MM.1S (cell line): ENCODE results near the gene CTSZ.
A peak's percentile ranks its signal among the peaks of the same experiment; 100 is the strongest.

Source experiments
- DNase-seq: peaks from one replicate; pipeline ENCODE4 v3.0.0-alpha.2; 2015
- H2AFZ ChIP-seq: fragments of 300-600 bp; sonication (generic); 2 replicates; pipeline ENCODE4 v1.6.0; 2016; ENCODE audit warnings: antibody characterized with exemption, low read length
- H3F3A ChIP-seq: fragments of 300-600 bp; sonication (generic); 2 replicates; pipeline ENCODE4 v1.6.1; 2016; ENCODE audit warnings: mild to moderate bottlenecking, antibody characterized with exemption, low read length, moderate library complexity, mixed read lengths; ENCODE audit not compliant: insufficient read depth
- H3K27ac ChIP-seq: fragments of 300-600 bp; sonication (generic); 2 replicates; pipeline ENCODE4 v1.5.1; 2016; ENCODE audit warnings: mild to moderate bottlenecking, low read length
- H3K27me3 ChIP-seq: fragments of 300-600 bp; sonication (generic); replicated peaks from 2 replicates; pipeline ENCODE4 v1.6.0; 2016; ENCODE audit warnings: low read length; ENCODE audit not compliant: insufficient read depth
- H3K36me3 ChIP-seq: fragments of 300-600 bp; sonication (generic); replicated peaks from 2 replicates; pipeline ENCODE4 v1.6.1; 2016; ENCODE audit warnings: mild to moderate bottlenecking, low read length, mixed read lengths; ENCODE audit not compliant: insufficient read depth
- H3K4me1 ChIP-seq: fragments of 300-600 bp; sonication (generic); 2 replicates; pipeline ENCODE4 v1.6.1; 2016; ENCODE audit warnings: low read length, mixed read lengths
- H3K4me2 ChIP-seq: fragments of 300-600 bp; sonication (generic); 2 replicates; pipeline ENCODE4 v1.6.0; 2016; ENCODE audit warnings: low read depth, low read length
- H3K4me3 ChIP-seq: fragments of 300-600 bp; sonication (generic); 2 replicates; pipeline ENCODE4 v1.5.1; 2016; ENCODE audit warnings: low read length, mixed read lengths
- H3K79me2 ChIP-seq: fragments of 300-600 bp; sonication (generic); 2 replicates; pipeline ENCODE4 v1.6.1; 2016; ENCODE audit warnings: mixed run types, low read length, mixed read lengths
- H3K9ac ChIP-seq: fragments of 300-600 bp; sonication (generic); 2 replicates; pipeline ENCODE4 v1.6.1; 2016; ENCODE audit warnings: low read length, mixed read lengths
- H3K9me2 ChIP-seq: fragments of 300-600 bp; sonication (generic); replicated peaks from 2 replicates; pipeline ENCODE4 v1.6.1; 2016; ENCODE audit warnings: mild to moderate bottlenecking, low read length, mixed read lengths; ENCODE audit not compliant: insufficient read depth
- H3K9me3 ChIP-seq: fragments of 300-600 bp; sonication (generic); replicated peaks from 2 replicates; pipeline ENCODE4 v1.6.1; 2016; ENCODE audit warnings: mild to moderate bottlenecking, low read length, mixed read lengths; ENCODE audit not compliant: insufficient read depth
- H4K20me1 ChIP-seq: fragments of 300-600 bp; sonication (generic); 2 replicates; pipeline ENCODE4 v1.6.1; 2016; ENCODE audit warnings: mild to moderate bottlenecking, low read length, moderate library complexity, mixed read lengths; ENCODE audit not compliant: insufficient read depth
- CTCF ChIP-seq: fragments of 300-600 bp; sonication (generic); IDR thresholded peaks from 2 replicates; pipeline ENCODE4 v1.5.1; 2016; ENCODE audit warnings: antibody characterized with exemption, low read length, mixed read lengths
- EZH2 ChIP-seq: fragments of 300-600 bp; sonication (generic); optimal IDR thresholded peaks from 2 replicates; pipeline ENCODE3; 2017; ENCODE audit warnings: low read depth, mild to moderate bottlenecking, antibody characterized with exemption, low read length, mixed read lengths
- EZH2phosphoT487 ChIP-seq: fragments of 300-600 bp; sonication (generic); IDR thresholded peaks from 2 replicates; pipeline ENCODE4 v1.6.1; 2018; ENCODE audit warnings: antibody characterized with exemption, low read length

Gene CTSZ

DNA sequence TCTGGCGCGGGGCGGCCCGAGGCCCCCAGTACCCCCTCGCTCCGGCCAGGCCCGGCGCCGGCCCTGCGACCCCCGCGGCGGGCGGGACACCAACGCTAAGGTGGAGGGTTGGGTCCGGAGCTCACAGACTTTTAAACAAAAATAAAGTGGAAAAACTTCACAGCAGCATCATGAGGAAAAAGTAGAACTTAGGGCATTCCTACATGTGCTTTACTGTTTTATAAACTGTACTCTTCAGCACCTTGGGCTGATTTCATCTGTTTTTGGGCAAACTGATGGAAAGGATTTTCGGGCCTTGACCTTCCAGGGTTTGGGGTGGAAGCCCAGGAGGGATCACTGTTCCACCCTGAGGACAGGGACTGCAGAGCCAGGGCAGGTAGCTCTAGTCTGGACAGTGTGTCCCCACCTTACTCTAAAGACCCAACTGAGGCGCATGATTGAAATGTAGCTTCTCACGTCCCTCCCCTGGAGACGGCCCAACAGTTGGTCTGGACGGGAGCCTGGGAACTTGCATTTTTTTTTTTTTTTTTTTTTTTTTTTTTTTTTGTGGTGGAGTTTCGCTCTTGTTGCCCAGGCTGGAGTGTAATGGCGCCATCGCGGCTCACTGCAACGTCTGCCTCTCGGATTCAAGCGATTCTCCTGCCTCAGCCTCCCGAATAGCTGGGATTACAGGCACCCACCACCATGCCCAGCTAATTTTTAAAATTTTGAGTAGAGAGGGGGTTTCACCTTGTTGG is 25.3 kb downstream of the CTSZ start:
- Histone ChIP-seq H3K4me1 (peaks cover 7% of the 10 kb centered on the region; the same call in 1 of the 2 replicates), H4K20me1 (no peaks in the 10 kb centered on the region), H3K9me2 (no peaks in the 10 kb centered on the region), H3K9me3 (no peaks in the 10 kb centered on the region), H3K4me2 (peak overlapping the region; percentile 71), H3K4me3 (peak overlapping the region; percentile 87), H2AFZ (peak overlapping the region; percentile 30; the same call in 1 of the 2 replicates), H3K36me3 (no peaks in the 10 kb centered on the region; the same call in 1 of the 2 replicates), H3K79me2 (peaks cover 54% of the 10 kb centered on the region), H3K27ac (no peak overlapping the region), H3K27me3 (no peaks in the 10 kb centered on the region), H3K9ac (peak overlapping the region; percentile 73), H3F3A (no peaks in the 10 kb centered on the region)
- TF ChIP-seq EZH2 = no peak
- no peak for TF ChIP-seq EZH2phosphoT487
- no peak for TF ChIP-seq CTCF
- peak; percentile 49 for DNase-seq

DNA sequence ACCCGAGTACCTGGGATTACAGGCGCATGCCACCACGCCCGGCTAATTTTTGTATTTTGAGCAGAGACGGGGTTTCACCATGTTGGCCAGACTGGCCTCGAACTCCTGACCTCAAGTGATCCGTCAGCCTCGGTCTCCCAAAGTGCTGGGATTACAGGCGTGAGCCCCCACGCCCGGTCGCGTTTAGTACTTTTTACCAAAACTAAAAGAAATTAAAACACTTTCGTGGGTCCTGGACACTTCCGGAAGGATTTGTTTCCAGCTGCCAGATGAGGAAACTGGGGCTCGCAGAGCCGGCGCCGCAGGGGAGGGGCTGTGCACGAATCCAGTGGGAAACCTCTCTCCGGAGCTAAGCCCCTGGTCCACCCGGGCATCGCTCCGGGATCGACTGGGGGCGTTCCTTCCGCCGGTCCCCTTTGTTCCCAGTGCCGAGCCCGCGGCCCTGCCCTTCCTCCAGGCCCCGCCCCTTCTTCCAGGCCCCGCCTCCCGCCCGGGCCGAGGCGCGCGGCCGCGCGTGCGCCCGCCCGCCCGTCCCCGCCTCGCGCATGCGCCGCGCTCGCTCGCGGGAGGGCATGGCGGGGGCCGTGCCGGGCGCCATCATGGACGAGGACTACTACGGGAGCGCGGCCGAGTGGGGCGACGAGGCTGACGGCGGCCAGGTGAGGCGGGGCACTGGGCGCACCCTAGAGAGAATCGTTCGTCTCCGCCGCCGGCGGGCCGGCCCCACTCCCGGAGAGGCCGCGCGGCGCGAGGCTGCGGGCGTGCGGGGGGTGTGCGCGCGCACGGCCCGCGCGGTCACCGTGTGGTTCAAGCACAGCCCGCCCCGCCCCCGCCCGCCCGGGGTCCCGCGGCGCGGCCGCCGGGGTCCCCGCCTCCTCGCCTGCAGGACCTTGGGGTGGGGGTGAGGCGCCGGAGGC is 26.1 kb downstream of the CTSZ start, which contains the start of gene NELFCD:
NELFCD (plus strand) TSS at position 546 of the 917 bp plus-strand sequence; CDS start at position 600, 54 bp downstream.
- peaks cover 7% of the 10 kb centered on the region; the same call in 1 of the 2 replicates for H3K4me1 ChIP-seq

More for the DNA sequence above, 26.1 kb downstream of the CTSZ start, which contains the start of gene NELFCD:
- no peaks in the 10 kb centered on the region for H3F3A ChIP-seq
- H2AFZ ChIP-seq = peak within 1 kb of the TSS; percentile 74
- H3K27me3 ChIP-seq = no peaks in the 10 kb centered on the region
- DNase-seq = peak; percentile 84
- no peaks in the 10 kb centered on the region for H4K20me1 ChIP-seq
- H3K9me3 ChIP-seq = no peaks in the 10 kb centered on the region
- H3K9me2 ChIP-seq = no peaks in the 10 kb centered on the region
- H3K9ac ChIP-seq = peak within 1 kb of the TSS; percentile 73
- H3K4me3 ChIP-seq = peak within 1 kb of the TSS; percentile 87
- no peaks in the 10 kb centered on the region for H3K36me3 ChIP-seq
- H3K27ac ChIP-seq = no peak within 1 kb of the TSS; the same call in 1 of the 2 replicates
- TF ChIP-seq CTCF (no peak), EZH2 (no peak), EZH2phosphoT487 (no peak)
- H3K4me2 ChIP-seq = peak within 1 kb of the TSS; percentile 71
- H3K79me2 ChIP-seq = peaks cover 45% of the 10 kb centered on the region
